GM11168 (cell line): ENCODE data around the gene RGPD3.

Source experiments
- in situ Hi-C: fragments of 300-500 bp; cut with MboI; formaldehyde crosslinking; loops from one replicate; pipeline ENCODE4 v1.12.0; 2022; ENCODE audit warnings: low sequenced_read_pairs; ENCODE audit not compliant: unreplicated experiment

The RGPD3 gene

GRCh38 chr2:106344302-106344701 lies 123.9 kb downstream of the RGPD3 start:
- in situ Hi-C loops: no loop called here

DNA sequence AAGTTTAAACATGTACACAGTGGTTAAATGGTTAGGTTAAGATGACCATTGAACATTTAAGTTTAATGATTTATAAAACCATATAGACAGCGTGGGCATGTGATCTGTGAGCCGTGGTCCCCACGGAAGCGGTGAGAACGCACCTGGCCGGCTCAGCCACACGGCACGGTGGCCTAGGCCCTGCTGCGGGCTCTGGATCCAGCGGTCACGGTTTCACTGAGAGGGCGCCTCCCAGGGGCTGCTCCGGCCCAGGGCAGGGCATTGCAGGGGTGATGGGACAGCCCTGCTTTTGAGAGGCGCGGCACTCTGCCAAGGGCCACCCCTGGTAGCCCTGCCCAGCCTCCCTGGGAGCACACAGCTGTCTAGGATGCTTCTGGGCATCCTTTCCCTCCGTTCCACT lies 124.9 kb downstream of the RGPD3 start:
- in situ Hi-C loops: no loop called here

DNA sequence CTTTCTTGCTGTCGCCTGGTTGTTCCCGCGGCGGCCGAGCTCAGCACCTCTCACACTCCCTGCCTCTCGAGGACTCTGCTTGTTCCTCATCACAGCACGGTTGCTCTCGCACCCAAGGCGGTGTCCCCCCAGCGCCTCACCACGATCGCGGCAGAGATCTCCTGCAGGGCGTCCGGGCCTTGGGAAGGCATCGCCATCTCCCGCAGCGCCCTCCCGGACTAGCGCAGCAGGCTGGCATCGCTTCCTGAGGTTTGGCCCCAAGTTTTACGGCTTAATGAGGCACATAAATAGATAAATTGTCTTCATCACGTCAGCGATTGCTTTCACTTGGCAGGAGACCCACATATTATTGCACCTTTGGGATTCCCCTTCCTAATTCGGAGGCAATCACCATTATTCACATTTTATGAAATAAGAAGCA lies 125.4 kb downstream of the RGPD3 start:
- in situ Hi-C loops: no loop called here

DNA sequence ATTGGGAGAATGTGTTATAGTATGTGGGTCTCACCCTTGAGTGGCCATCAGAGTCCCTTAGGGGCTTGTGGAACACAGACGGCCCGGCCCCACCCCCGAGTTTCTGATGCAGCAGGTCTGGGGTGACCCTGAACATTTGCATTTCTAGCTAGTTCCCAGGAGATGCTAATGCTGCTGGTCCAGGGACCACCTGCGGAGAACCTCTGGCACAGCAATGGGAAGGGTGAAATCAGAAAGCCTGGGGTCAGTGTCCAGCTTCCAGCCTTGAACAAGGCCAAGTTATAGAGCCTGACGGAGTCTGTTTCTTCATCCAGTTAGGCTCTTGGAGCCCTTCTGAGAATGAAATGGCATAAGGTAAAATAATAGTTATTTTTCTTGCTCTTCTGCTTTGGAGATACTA lies 126.5 kb downstream of the RGPD3 start:
- in situ Hi-C loops: no loop called here
